HPDE6-E6E7 (cell line): Measurements from ENCODE around the gene DTX3.
"Not testable (repeated sequence)": the region's sequence is repeated elsewhere in the genome, so short reads cannot be mapped to it uniquely, and the experiment has no call there.

Experiments used
- DNase-seq: peaks from one replicate; pipeline ENCODE4 v3.0.0; 2011; ENCODE audit warnings: missing footprints; ENCODE audit errors: extremely low spot score

The DTX3 gene

DNA sequence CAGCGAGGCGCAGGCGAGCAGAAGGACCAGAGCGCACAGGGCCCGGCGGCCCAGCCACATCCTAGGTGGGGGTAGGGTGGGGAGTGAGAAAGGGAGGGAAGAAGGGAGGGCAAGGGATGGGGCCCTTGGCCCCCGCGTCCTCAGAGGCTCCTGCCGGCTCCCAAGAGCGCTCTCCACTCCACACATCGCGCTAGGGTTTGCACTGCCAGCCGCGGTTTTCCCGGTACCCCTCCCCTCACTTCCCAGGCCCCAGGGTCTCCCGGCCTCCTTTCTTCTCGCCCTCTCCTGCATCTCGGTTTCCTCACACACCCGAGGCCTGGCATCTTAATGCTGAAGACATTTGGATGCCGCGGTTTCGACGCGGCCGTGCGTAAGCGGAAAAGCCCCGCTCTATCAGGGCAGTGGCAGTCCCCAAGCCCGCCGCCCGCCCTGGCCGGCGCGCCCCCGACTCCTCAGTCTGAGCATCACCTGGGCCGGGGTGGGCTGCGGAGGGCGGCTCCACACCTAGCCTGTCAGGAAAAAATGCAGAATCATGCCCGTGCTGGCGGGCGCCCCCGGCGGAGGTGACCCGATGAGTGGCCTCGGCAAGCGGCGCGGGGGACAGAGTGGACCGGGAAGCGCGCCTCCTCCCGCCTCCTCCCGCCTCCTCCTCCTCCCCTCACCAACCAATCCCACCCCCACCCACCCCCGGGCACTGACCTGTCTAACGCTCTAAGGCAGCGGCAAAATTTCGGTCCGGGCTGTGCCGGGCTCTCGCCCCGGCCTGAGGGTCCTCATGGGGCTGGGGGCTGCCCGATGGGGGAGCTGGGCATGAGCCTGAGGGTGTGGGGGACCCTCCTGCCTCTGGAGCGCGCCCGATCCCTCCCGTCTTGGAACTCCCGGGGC lies 27.7 kb downstream of the DTX3 start:
- no peak for DNase-seq

DNA sequence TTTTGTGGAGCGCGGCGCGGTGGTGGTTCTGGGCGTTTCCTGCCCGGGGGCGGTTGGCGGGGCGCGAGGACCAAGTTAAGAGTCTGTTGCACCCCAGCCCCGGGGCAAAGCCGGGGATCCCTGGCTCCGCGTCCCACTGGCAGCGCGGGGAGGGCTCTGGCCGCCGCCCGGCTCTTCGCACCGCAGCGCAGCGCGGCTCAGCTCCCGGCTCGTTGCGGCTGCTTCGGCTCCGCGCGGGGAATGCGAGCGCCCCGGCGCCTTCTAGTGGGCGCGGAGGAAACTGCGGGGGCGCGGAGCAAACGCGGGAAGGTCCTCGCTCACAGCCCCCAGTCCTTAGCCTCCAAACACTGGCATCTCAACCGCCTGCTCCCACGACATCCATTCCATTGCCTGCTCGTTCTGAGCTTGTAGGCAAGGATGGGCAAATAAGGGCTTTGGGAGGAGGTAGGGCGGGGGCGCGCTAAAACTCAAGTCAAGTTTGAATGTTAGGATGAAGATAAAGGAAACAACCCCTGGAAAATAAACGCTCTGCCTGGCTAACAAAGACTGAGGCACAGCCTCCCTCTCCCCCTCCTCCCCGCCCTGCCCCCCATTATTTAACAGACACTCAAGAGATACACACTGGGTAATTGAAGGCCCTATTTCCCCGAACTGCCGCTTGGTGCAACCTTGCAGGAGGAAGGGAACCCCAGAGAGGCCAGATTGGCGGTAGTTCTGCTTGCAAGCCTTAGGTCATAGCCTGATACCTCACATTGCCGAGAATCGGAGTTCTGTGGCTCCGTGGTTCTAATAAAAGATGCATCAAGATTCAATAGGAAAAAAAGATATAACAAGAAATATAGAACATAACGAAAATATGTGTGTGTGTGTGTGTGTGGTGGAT lies 28.6 kb downstream of the DTX3 start, which contains the start of gene B4GALNT1:
Gene B4GALNT1, minus strand, starts transcription at position 244 of the 883 bp plus-strand sequence. CDS start 1,069 bp downstream, outside the sequence.
- DNase-seq: no peak

DNA sequence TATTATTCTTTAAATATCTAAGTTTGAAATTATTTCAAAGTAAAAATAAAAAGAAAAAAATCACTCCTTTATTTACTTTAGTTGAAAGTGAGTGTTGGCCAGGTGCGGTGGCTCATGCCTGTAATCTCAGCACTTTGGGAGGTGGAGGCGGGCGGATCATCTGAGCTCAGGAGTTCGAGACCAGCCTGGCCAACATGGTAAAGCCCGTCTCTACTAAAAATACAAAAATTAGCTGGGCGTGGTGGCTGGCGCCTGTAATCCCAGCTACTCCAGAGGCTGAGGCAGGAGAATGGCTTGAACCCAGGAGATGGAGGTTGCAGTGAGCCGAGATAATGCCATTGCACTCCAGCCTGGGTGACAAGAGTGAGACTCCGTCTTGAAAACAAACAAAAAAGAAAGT lies 32.1 kb downstream of the DTX3 start:
- DNase-seq: not testable (repeated sequence)

DNA sequence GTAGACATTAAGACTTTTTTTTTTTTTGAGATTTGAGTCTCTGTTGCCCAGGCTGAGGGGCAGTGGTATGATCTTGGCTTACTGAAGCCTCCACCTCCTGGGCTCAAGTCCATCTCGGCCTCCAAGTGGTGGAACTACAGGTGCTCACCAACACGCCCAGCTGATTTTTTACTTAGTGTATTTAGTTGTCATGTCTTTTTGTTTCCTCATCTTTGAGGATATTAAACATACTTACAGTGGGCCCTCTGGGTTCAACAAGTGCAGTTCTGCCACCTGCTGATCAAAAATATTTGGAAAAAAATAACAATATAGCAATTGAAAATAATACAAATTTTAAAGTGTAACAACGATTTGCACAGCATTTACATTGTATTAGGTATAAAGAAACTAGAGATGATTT lies 32.7 kb downstream of the DTX3 start:
- no peak for DNase-seq

DNA sequence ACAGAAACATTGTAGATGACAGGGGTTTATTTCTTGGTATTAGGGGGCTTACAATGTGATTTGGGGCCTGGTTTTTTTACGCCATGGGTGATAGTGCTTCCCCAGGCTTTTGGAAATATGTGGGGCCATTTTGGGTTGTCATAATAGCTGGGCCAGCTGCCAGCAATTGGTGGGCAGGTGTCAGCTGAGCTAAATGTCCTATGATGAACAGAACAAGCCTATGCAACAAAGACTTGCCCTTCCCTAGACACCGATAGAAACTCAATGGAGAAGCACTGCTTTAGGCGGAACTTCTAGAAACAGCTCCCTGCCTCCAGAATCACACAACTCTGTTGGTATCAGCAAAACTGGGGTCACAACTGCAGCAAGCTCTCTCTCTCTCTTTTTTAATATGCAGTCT lies 33.5 kb downstream of the DTX3 start:
- DNase-seq: no peak

DNA sequence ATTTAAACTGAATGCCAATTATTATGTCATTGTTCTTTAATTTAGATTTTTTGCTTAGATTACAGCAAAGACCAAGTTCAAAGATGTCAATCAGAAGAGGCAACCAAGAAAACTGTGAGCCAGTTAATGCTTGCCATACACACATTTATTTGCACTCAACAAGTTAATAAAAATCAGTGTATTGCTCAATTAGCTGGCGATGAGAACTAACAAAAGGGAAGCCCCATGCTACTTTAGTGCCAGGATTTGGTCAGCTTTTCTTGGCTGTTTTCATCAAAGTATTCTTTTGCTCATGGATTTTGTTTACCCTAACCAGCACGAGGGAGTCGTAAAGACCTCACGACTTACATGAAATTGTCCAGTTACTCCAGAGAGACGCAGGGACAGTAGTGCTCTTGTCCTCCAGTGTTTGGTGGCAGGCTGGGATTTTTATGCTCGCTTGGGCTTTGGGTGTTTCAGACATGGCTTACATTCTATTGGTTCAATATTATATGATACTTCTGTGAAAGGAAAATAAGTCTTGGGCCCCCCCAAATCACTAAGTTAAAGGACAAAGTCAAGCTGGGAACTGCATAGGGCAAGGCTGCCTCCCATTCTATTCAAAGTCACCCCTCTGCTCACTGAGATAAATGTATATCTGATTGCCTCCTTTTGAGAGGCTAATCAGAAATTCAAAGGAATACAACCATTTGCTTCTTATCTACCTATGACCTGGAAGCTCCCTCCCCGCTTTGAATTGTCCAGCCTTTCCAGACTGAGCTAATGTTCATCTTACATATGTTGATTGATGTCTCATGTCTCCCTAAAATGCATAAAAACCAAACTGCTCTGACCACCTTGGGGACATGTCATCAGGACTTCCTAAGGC lies 35.8 kb downstream of the DTX3 start:
- no peak for DNase-seq

DNA sequence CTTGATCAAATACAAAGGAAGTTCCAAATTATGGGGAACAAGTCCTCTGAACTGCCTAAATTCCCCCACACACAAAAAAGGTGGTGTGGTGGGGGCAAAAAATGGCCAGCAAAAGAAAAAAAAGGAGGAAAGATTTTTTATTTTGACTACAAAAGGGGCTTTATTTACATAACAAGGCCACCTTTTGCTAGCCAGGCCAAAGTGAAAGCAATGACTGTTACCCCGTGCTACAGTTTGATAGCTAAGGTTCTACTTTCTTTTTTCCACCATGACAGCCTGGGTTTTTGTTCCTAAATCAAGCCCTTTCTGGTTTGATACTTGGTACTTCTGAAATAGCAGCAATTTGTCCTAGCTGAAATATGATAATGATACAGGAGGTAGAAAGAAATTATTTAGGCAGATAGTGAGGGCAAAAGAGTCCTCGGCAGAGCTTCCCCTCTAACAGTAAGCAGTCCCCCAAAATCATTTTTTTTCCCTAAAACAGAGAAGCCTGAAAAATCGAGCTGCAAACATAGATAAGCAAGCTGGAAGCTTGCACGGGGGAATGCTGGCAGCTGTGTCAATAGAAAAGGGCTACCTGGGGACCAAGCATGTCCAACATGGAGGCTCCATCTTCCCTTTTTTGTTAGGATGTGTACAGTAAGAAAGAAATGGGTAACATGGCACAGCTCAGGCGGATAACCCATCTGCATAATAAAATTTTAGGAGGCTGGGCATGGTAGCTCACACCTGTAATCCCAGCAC lies 37.2 kb downstream of the DTX3 start:
- no peak for DNase-seq

DNA sequence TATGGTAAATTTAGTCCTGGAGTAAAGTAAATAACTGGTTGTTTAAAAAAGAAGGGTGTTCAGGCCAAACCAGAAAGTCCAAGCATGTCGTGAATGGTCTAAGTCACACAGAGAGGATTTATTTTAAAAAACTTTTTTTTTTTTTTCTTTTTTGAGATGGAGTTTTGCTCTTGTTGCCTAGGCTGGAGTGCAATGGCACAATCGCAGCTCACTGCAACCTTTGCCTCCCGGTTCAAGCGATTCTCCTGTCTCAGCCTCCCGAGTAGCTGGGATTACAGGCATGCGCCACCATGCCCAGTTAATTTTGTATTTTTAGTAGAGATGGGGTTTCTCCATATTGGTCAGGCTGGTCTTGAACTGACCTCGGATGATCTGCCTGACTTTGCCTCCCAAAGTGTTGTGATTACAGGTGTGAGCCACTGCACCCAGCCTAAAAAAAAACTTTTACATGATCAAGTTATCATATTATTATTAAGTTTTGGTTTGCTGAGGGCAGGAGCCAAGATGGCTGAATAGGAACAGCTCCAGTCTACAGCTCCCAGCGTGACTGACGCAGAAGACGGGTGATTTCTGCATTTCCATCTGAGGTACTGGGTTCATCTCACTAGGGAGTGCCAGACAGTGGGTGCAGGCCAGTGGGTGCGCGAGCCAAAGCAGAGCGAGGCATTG lies 41.5 kb downstream of the DTX3 start:
- not testable (repeated sequence) for DNase-seq

DNA sequence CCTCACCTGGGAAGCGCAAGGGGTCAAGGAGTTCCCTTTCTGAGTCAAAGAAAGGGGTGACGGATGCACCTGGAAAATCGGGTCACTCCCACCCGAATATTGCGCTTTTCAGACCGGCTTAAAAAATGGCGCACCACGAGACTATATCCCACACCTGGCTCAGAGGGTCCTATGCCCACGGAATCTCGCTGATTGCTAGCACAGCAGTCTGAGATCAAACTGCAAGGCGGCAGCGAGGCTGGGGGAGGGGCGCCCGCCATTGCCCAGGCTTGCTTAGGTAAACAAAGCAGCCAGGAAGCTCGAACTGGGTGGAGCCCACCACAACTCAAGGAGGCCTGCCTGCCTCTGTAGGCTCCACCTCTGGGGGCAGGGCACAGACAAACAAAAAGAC lies 42.0 kb downstream of the DTX3 start:
- not testable (repeated sequence) for DNase-seq

DNA sequence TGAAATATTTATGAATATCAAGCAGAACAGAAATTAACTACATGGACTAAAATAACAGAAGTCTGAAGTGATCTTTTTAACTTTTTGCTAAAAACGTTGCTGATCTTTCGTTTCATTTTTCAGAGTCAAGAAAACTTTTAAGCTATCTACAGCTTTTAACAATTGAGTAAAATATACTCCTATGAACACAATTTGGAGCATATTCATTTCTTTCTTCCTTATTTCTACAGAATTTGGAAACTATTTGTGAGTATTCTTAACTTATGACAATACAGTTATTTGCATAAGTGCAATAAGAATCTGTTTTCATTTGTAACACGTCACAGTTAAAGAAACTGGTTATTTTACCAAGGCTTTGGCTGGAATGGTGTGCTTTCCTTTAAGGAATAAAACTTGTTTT lies 49.4 kb downstream of the DTX3 start:
- DNase-seq: no peak

DNA sequence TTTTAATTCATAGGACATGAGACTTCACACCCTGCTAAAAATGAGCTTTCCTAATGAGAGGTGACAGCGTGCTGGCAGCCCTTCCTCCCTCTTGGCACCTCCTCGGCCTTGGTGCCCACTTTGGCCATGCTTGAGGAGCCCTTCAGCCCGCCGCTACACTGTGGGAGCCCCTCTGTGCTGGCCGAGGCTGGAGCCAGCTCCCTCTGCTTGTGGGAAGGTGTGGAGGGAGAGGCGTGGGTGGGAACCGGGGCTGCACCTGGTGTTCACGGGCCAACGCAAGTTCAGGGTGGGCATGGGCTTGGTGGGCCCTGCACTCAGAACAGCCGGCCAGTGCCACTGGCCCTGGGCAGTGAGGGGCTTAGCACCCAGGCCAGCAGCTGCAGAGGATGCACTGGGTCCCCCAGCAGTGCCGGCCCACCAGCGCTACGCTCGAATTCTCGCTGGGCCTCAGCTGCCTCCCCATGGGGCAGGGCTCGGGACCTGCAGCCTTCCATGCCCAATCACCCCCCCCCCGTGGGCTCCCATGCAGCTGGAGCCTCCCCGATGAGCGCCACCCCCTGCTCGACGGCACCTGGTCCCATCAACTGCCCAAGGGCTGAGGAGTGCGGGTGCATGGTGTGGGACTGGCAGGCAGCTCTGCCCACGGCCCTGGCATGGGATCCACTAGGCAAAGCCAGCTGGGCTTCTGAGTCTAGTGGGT lies 51.1 kb downstream of the DTX3 start:
- no peak for DNase-seq

DNA sequence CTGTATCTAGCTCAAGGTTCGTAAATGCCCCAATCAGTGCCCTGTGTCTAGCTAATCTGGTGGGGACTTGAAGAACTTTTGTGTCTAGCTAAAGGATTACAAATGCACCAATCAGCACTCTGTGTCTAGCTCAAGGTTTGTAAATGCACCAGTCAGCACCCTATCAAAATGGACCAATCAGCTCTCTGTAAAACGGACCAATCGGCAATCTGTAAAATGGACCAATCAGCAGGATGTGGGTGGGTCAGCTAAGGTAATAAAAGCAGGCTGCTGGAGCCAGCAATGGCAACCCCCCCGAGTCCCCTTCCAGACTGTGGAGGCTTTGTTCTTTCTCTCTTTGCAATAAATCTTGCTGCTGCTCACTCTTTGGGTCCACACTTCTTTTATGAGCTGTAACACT lies 51.8 kb downstream of the DTX3 start:
- not testable (repeated sequence) for DNase-seq

DNA sequence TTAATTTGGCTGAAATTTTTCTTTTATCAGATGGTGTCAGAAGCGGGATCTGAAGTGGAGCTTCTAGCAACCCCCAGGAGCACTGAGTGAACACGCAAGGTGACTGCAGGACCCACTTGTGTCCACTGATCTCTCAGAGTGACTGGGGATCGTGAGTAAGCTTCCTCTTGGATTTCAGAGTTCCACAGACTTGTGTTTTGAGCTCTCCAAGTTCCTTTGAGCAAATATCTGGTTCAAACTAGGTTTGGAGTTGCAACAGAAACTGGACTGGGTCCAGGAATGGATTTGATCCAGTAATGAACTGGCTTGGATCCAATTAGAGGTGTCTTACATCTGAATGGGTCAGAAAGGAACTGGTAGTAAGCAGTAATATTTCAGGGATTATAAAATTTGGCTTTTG lies 53.1 kb downstream of the DTX3 start:
- no peak for DNase-seq

DNA sequence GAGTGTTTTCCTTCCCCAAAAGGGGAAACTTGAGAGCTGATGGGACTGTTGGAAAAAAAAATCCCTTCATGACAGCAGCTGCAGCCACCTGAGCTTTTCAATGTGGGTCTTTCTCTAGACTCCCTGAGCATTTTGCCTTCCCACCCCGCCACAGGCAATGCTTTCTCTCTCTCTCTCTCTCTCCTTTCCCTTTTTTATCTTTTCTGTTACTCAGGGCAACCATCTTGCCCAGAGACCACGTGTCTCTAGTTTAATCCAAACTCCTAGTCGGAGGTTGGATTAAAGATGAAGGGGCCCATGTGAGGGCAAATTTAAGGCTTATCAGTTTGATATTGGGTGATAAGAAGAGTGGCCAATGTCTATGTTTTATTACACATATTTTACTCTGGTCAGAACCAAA lies 54.3 kb downstream of the DTX3 start:
- DNase-seq: no peak
